IMR-90 (cell line): ENCODE data around the gene RALA. TPM values are rescaled to one million over a fixed set of nuclear protein-coding genes. Genes with fewer than 3 reads are reported as not detected.

Experiments used
- ATAC-seq: fragments of 200-7000 bp; cut with Tn5 transposase; 2 replicates; pipeline ENCODE4 v1.9.1; 2020; ENCODE audit warnings: low read depth, mild to moderate bottlenecking, moderate library complexity
- BruUV-seq: library from RNA; stranded (reverse); fragments of 400-500 nt; replicated peaks from 2 replicates; lab custom pipeline; 2021; lab: Mats Ljungman, UMichigan
- CTCF ChIA-PET: fragments of 300-600 bp; formaldehyde crosslinking; extraction: SDS; loops from one replicate; lab custom pipeline; 2021; ENCODE audit warnings: antibody characterized with exemption; lab: Yijun Ruan, JAX
- POLR2A ChIA-PET: fragments of 300-600 bp; sonication (Branson Sonifier 250); formaldehyde crosslinking; loops from one replicate; lab custom pipeline; 2022; ENCODE audit warnings: antibody characterized with exemption; ENCODE audit not compliant: unreplicated experiment; lab: Charles Lee
- DNase-seq: peaks from one replicate; pipeline ENCODE4 v3.0.0; 2013
- H2AFZ ChIP-seq: replicated peaks from 2 replicates; pipeline ENCODE3; 2013; ENCODE audit warnings: low read length, mild to moderate bottlenecking; ENCODE audit not compliant: poor library complexity
- H2AK5ac ChIP-seq: 2 replicates; pipeline ENCODE4 v1.6.1; 2013; ENCODE audit warnings: low read depth, low read length, inconsistent platforms
- H2AK9ac ChIP-seq: replicated peaks from 2 replicates; pipeline ENCODE3; 2013; ENCODE audit warnings: mild to moderate bottlenecking, low read depth, low read length, moderate library complexity; ENCODE audit not compliant: poor library complexity
- H2BK120ac ChIP-seq: 2 replicates; pipeline ENCODE4 v1.6.1; 2013; ENCODE audit warnings: low read depth, low read length, inconsistent platforms
- H2BK15ac ChIP-seq: 3 replicates; pipeline ENCODE4 v1.6.1; 2013; ENCODE audit warnings: low read depth, low read length, inconsistent platforms
- H2BK20ac ChIP-seq: 2 replicates; pipeline ENCODE4 v1.6.1; 2013; ENCODE audit warnings: low read depth, mild to moderate bottlenecking, inconsistent platforms, low read length, moderate library complexity
- H2BK5ac ChIP-seq: 2 replicates; pipeline ENCODE4 v1.6.1; 2013; ENCODE audit warnings: mild to moderate bottlenecking, low read depth, low read length, inconsistent platforms; ENCODE audit not compliant: poor library complexity, severe bottlenecking
- H3K14ac ChIP-seq: replicated peaks from 2 replicates; pipeline ENCODE4 v1.6.1; 2013; ENCODE audit warnings: low read depth, low read length, inconsistent platforms
- H3K18ac ChIP-seq: 2 replicates; pipeline ENCODE4 v1.6.1; 2013; ENCODE audit warnings: low read depth, low read length, control low read depth
- H3K23ac ChIP-seq: 2 replicates; pipeline ENCODE4 v1.6.1; 2013; ENCODE audit warnings: low read depth, low read length, inconsistent platforms
- H3K27ac ChIP-seq: 2 replicates; pipeline ENCODE4 v1.5.1; 2013; ENCODE audit warnings: mild to moderate bottlenecking, control low read depth, low read length; ENCODE audit not compliant: insufficient read depth
- H3K27me3 ChIP-seq: 2 replicates; pipeline ENCODE4 v1.6.1; 2013; ENCODE audit warnings: low read length; ENCODE audit not compliant: control insufficient read depth, insufficient read depth
- H3K36me3 ChIP-seq: 2 replicates; pipeline ENCODE4 v1.6.1; 2013; ENCODE audit warnings: low read length, mixed read lengths; ENCODE audit not compliant: control insufficient read depth, insufficient read depth
- H3K4ac ChIP-seq: 2 replicates; pipeline ENCODE4 v1.6.1; 2013; ENCODE audit warnings: low read depth, low read length, inconsistent platforms
- H3K4me1 ChIP-seq: 2 replicates; pipeline ENCODE4 v1.6.1; 2013; ENCODE audit warnings: low read length, mixed read lengths; ENCODE audit not compliant: control insufficient read depth, insufficient read depth
- H3K4me2 ChIP-seq: 2 replicates; pipeline ENCODE4 v1.6.1; 2013; ENCODE audit warnings: low read depth, mild to moderate bottlenecking, control low read depth, low read length, moderate library complexity
- H3K4me3 ChIP-seq: 2 replicates; pipeline ENCODE4 v1.5.1; 2013; ENCODE audit warnings: low read depth, mild to moderate bottlenecking, control low read depth, low read length, moderate library complexity; ENCODE audit not compliant: insufficient read depth
- H3K56ac ChIP-seq: 2 replicates; pipeline ENCODE4 v1.6.1; 2013; ENCODE audit warnings: low read length, inconsistent platforms; ENCODE audit not compliant: insufficient read depth; ENCODE audit errors: extremely low read depth
- H3K79me1 ChIP-seq, 2 experiments: 2 replicates each; pipeline ENCODE4 v1.6.1; 2013; ENCODE audit warnings: low read length in 2 of 2, inconsistent platforms in 1 of 2, low read depth in 1 of 2
- H3K9ac ChIP-seq: 2 replicates; pipeline ENCODE4 v1.6.1; 2013; ENCODE audit warnings: low read depth, low read length, control low read depth
- H3K9me1 ChIP-seq: 2 replicates; pipeline ENCODE4 v1.6.1; 2013; ENCODE audit warnings: low read length, inconsistent platforms; ENCODE audit not compliant: insufficient read depth
- H3K9me3 ChIP-seq: 2 replicates; pipeline ENCODE4 v1.6.1; 2013; ENCODE audit warnings: low read length; ENCODE audit not compliant: control insufficient read depth, insufficient read depth
- H4K20me1 ChIP-seq: 2 replicates; pipeline ENCODE4 v1.6.1; 2013; ENCODE audit warnings: low read length, inconsistent platforms; ENCODE audit not compliant: insufficient read depth
- H4K5ac ChIP-seq: 2 replicates; pipeline ENCODE4 v1.6.1; 2013; ENCODE audit warnings: mild to moderate bottlenecking, low read depth, low read length, control low read depth
- H4K8ac ChIP-seq, 2 experiments: 2 replicates each; pipeline ENCODE4 v1.6.1; 2013; ENCODE audit warnings: low read depth in 2 of 2, low read length in 2 of 2, control low read depth in 1 of 2, inconsistent platforms in 1 of 2
- H4K91ac ChIP-seq: 2 replicates; pipeline ENCODE4 v1.6.1; 2013; ENCODE audit warnings: low read depth, low read length, inconsistent platforms; ENCODE audit not compliant: insufficient read depth
- BHLHE40 ChIP-seq: fragments of 150-350 bp; IDR thresholded peaks from 2 replicates; pipeline ENCODE4 v1.6.1; 2016; ENCODE audit warnings: mild to moderate bottlenecking, low read depth, low read length
- CHD1 ChIP-seq: IDR thresholded peaks from 2 replicates; pipeline ENCODE4 v1.6.1; 2012; ENCODE audit warnings: low read depth, low read length, improper control_type of control experiment
- FOS ChIP-seq: fragments of 150-350 bp; IDR thresholded peaks from 2 replicates; pipeline ENCODE4 v1.6.1; 2016; ENCODE audit warnings: low read depth, low read length
- MAFK ChIP-seq: IDR thresholded peaks from 2 replicates; pipeline ENCODE4 v1.6.1; 2012; ENCODE audit warnings: low read depth, low read length, improper control_type of control experiment
- MAZ ChIP-seq: IDR thresholded peaks from 2 replicates; pipeline ENCODE4 v1.6.1; 2012; ENCODE audit warnings: low read depth, mild to moderate bottlenecking, low read length, improper control_type of control experiment, moderate library complexity, borderline replicate concordance
- MXI1 ChIP-seq: IDR thresholded peaks from 2 replicates; pipeline ENCODE4 v1.6.1; 2012; ENCODE audit warnings: low read depth, mild to moderate bottlenecking, low read length, moderate library complexity, borderline replicate concordance
- NFE2L2 ChIP-seq: fragments of 150-350 bp; IDR thresholded peaks from 2 replicates; pipeline ENCODE4 v1.6.1; 2016; ENCODE audit warnings: low read depth, mild to moderate bottlenecking, low read length
- POLR2A ChIP-seq: IDR thresholded peaks from 2 replicates; pipeline ENCODE4 v1.6.1; 2012; ENCODE audit warnings: mild to moderate bottlenecking, low read depth, low read length
- RAD21 ChIP-seq: IDR thresholded peaks from 2 replicates; pipeline ENCODE4 v1.6.1; 2012; ENCODE audit warnings: low read length, improper control_type of control experiment
- RCOR1 ChIP-seq: IDR thresholded peaks from 2 replicates; pipeline ENCODE4 v1.6.1; 2012; ENCODE audit warnings: mild to moderate bottlenecking, low read length, improper control_type of control experiment; ENCODE audit not compliant: insufficient replicate concordance
- RFX5 ChIP-seq: IDR thresholded peaks from 2 replicates; pipeline ENCODE4 v1.8.0; 2012; ENCODE audit warnings: low read depth, mild to moderate bottlenecking, low read length, moderate library complexity
- SMC3 ChIP-seq: fragments of 150-350 bp; IDR thresholded peaks from 2 replicates; pipeline ENCODE4 v1.6.1; 2016; ENCODE audit warnings: low read depth, mild to moderate bottlenecking, antibody characterized with exemption, low read length, moderate library complexity
- WGBS, 2 experiments: methylation state at CpG; one replicate each; pipeline versions ENCODE4 v1.1.5 to v1.1.7; 2013; ENCODE audit warnings: missing lambda C conversion rate in 2 of 2; ENCODE audit not compliant: insufficient read length in 1 of 2; ENCODE audit errors: extremely low coverage in 2 of 2; 5-methylcytosine and 5-hydroxymethylcytosine counted together
- dilution Hi-C: fragments of 300-500 bp; cut with HindIII; formaldehyde crosslinking; loops from one replicate; pipeline ENCODE4 v1.14.3; 2018; ENCODE audit warnings: low sequenced_read_pairs; ENCODE audit not compliant: unreplicated experiment
- in situ Hi-C: fragments of 300-500 bp; cut with MboI; formaldehyde crosslinking; loops from 3 replicates; pipeline ENCODE4 v1.14.3; 2019; ENCODE audit warnings: low sequenced_read_pairs, inconsistent platforms, mixed read lengths
- intact Hi-C: fragments of 100-400 bp; cut with micrococcal nuclease; formaldehyde crosslinking; loops from 2 replicates; pipeline ENCODE4 v1.10.0; 2022
- polyA plus RNA-seq, 3 experiments: library from polyadenylated mRNA; depleted of rRNA; stranded (reverse); fragments of >200 nt; gene quantifications; 2 replicates each; pipeline ENCODE4 v1.2.3, GENCODE V29; 2012; ENCODE audit warnings: low replicate concordance in 1 of 3
- total RNA-seq: library from RNA; depleted of rRNA; stranded (reverse); fragments of >200 nt; gene quantifications from 2 replicates; pipeline ENCODE4 v1.2.3, GENCODE V29; 2012
- TF ChIP-seq, protein P1 (sequence below): fragments of 150-350 bp; IDR thresholded peaks from 2 replicates; pipeline ENCODE4 v1.6.1; 2017; ENCODE audit warnings: mild to moderate bottlenecking, antibody characterized with exemption, low read length, low read depth
- TF ChIP-seq, protein P2 (sequence below): conservative IDR thresholded peaks from 2 replicates; pipeline ENCODE4 v1.5.1; 2012; ENCODE audit warnings: mild to moderate bottlenecking, low read depth, low read length, improper control_type of control experiment

RALA gene
- total and polyA plus RNA-seq, 2 of the 4 experiments (the other 2 are of a cell fraction), result 7.7 to 20.5 TPM

DNA sequence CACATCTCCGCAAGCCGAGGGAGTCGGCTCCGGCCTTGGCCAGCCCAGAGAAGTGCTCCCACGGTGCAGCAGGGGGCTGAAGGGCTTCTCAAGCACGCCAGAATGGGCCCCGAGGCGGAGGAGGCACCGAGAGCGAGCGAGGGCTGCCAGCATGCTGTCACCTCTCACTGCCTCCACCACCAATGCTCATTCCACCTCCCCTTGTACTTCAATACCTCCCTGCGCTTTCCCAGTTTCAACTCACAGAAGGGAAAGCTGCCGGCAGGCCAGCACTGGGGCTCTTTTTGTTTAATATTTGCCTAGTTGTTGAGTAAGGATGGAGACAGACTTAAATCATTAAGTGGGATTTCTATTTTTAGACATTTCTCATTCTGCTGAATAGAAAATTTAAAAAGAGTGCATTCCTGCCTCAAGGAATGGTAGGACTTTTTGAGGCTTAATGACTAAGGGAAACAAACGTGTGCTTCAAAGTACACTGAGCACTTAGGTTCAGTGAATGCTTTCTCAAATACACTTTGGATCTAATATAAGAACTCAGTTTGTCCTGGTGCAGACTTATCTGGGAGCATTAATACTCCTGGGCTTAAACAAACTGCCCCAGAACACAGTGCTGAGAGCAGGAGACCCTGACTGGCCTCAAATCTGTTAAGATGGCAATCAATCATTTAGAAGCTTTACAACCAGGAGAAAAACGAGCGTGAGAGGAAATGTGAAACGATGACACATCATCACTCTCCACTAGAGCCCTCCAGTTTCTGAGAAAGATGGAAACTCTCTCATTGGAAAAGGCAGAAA, 131.2 kb downstream of the RALA start (continued):
- TF ChIP-seq MAZ (no peak), RFX5 (no peak), POLR2A (no peak)

DNA sequence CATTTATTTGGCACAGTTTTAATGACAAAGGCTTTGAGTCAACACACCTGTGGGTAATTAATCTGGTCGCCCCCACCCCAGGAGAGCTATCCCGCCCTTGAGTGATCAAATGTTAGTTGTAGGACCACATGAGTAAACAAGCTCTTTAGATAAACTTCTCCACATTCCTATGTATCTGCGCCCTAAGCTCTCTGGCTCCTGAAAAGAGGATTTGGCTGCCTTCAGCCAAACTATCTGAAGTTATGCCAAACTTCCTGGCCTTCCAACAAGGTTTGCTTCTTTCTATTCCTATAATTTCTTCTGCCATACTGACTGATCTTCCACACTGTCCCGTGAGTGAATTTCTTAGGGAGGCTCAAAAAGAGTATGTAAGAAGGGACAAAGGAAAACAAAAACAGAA, 134.2 kb downstream of the RALA start:
- H3K4me1 ChIP-seq, result peaks cover 11% of the 10 kb centered on the region; the same call in 1 of the 2 replicates

More for the DNA sequence above, 134.2 kb downstream of the RALA start:
- no peak overlapping the region for H4K5ac ChIP-seq
- H4K8ac ChIP-seq, result no peak overlapping the region
- H3K9me3 ChIP-seq, result no peaks in the 10 kb centered on the region
- no peak overlapping the region for H2AK5ac ChIP-seq
- H2BK120ac ChIP-seq, result no peak overlapping the region
- no peak overlapping the region for H3K14ac ChIP-seq
- no peaks in the 10 kb centered on the region for H3K36me3 ChIP-seq
- peaks cover 13% of the 10 kb centered on the region for H3K9me1 ChIP-seq
- TF ChIP-seq MXI1 (no peak), MAZ (no peak), NFE2L2 (no peak), RAD21 (no peak), FOS (no peak), CHD1 (no peak), MAFK (no peak), BHLHE40 (no peak), SMC3 (no peak), RCOR1 (no peak)
- TF ChIP-seq, protein P1, sequence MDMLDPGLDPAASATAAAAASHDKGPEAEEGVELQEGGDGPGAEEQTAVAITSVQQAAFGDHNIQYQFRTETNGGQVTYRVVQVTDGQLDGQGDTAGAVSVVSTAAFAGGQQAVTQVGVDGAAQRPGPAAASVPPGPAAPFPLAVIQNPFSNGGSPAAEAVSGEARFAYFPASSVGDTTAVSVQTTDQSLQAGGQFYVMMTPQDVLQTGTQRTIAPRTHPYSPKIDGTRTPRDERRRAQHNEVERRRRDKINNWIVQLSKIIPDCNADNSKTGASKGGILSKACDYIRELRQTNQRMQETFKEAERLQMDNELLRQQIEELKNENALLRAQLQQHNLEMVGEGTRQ, result no peak
- TF ChIP-seq, protein P2, sequence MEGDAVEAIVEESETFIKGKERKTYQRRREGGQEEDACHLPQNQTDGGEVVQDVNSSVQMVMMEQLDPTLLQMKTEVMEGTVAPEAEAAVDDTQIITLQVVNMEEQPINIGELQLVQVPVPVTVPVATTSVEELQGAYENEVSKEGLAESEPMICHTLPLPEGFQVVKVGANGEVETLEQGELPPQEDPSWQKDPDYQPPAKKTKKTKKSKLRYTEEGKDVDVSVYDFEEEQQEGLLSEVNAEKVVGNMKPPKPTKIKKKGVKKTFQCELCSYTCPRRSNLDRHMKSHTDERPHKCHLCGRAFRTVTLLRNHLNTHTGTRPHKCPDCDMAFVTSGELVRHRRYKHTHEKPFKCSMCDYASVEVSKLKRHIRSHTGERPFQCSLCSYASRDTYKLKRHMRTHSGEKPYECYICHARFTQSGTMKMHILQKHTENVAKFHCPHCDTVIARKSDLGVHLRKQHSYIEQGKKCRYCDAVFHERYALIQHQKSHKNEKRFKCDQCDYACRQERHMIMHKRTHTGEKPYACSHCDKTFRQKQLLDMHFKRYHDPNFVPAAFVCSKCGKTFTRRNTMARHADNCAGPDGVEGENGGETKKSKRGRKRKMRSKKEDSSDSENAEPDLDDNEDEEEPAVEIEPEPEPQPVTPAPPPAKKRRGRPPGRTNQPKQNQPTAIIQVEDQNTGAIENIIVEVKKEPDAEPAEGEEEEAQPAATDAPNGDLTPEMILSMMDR, result no peak
- no CpG with 5 or more reads among the region's 4 CpGs for WGBS, 2 experiments
- no peak overlapping the region for H3K4ac ChIP-seq
- no peak overlapping the region for H2BK5ac ChIP-seq
- intact Hi-C loops, result no loop called here
- no peak; the same call in 1 of the 2 replicates for ATAC-seq
- dilution Hi-C loops, result no loop called here
- H3K27me3 ChIP-seq, result no peaks in the 10 kb centered on the region
- no peak overlapping the region for H3K9ac ChIP-seq
- peak; percentile 28 for DNase-seq
- no peak overlapping the region for H3K18ac ChIP-seq
- no peak overlapping the region for H3K4me2 ChIP-seq
- in situ Hi-C loops, result no loop called here
- H3K4me3 ChIP-seq, result no peak overlapping the region
- H4K91ac ChIP-seq, result no peak overlapping the region
- no peak overlapping the region for H2BK15ac ChIP-seq
- ChIA-PET CTCF (interaction anchor here (2.1 kb wide), 1 partner anchor 177 kb away, joined by 5 read pairs; no protein-coding TSS in a partner anchor), POLR2A (no interaction called here)
- H3K27ac ChIP-seq, result no peak overlapping the region
- no peak overlapping the region for H3K23ac ChIP-seq
- no peaks in the 10 kb centered on the region for H4K20me1 ChIP-seq
- no peak overlapping the region for H2AK9ac ChIP-seq
- H3K56ac ChIP-seq, result no peak overlapping the region
- H2BK20ac ChIP-seq, result no peak overlapping the region
- H3K79me1 ChIP-seq, result peaks cover 17 to 32% of the 10 kb centered on the region in 2 experiments; a peak in 3 of 4 replicates
- no peak overlapping the region for H2AFZ ChIP-seq
- BruUV-seq, result no TSS peak
